Heart right ventricle (tissue), 16 donors: ENCODE data around the gene LASP1NB.

ENCODE experiments used
- ATAC-seq, 8 donors: fragments of 200-7000 bp; cut with Tn5 transposase; one replicate each; pipeline ENCODE4 v1.9.1; 2020; ENCODE audit warnings: mild to moderate bottlenecking in 8 of 8, moderate library complexity in 8 of 8, moderate number of reproducible peaks in 1 of 8
- DNase-seq, 2 donors: peaks; one replicate each; pipeline ENCODE4 v3.0.0-alpha.2; 2020
- H3K27ac ChIP-seq, 10 donors: fragments of 200-600 bp; sonication (generic) in 2 of 10; one replicate each; pipeline versions ENCODE4 v1.5.0 to v1.8.0; 2020 to 2022; ENCODE audit warnings: mild to moderate bottlenecking in 3 of 10
- H3K27me3 ChIP-seq, 7 donors: fragments of 200-600 bp; one replicate each; pipeline ENCODE4 v1.8.0; 2021 to 2022; ENCODE audit warnings: mild to moderate bottlenecking in 2 of 7
- H3K36me3 ChIP-seq, 9 donors: fragments of 200-600 bp; sonication (generic) in 1 of 9; one replicate each; pipeline versions ENCODE4 v1.5.0 to v1.8.0; 2020 to 2022; ENCODE audit warnings: mild to moderate bottlenecking in 2 of 9
- H3K4me1 ChIP-seq, 9 donors: fragments of 200-600 bp; sonication (generic) in 1 of 9; one replicate each; pipeline versions ENCODE4 v1.5.0 to v1.8.0; 2020 to 2022; ENCODE audit warnings: mild to moderate bottlenecking in 4 of 9
- H3K4me3 ChIP-seq, 10 donors: fragments of 200-600 bp; sonication (generic) in 2 of 10; one replicate each; pipeline versions ENCODE4 v1.5.0 to v1.8.0; 2020 to 2022; ENCODE audit warnings: mild to moderate bottlenecking in 7 of 10, moderate library complexity in 2 of 10
- H3K9me3 ChIP-seq, 11 donors: fragments of 200-600 bp in 10 of 11; sonication (generic) in 2 of 11; one replicate each; pipeline versions ENCODE4 v1.5.0 to v1.8.0; 2013 to 2022; ENCODE audit warnings: mild to moderate bottlenecking in 2 of 11, control low read depth in 1 of 11, moderate library complexity in 1 of 11
- WGBS, 2 donors: extraction: QIAGEN DNeasy Blood & Tissue Kit; methylation state at CpG; one replicate each; pipeline ENCODE4 v1.1.7; 2013; ENCODE audit warnings: inconsistent platforms in 1 of 2; 5-methylcytosine and 5-hydroxymethylcytosine counted together
- intact Hi-C, 10 donors: fragments of 100-400 bp; cut with DNase I; formaldehyde crosslinking; loops; one replicate each; pipeline versions ENCODE4 v1.11.1 to v1.14.2; 2022
- TF ChIP-seq, protein P1 (sequence below), 9 donors: fragments of 200-600 bp; sonication (generic) in 2 of 9; IDR thresholded peaks; one replicate each; pipeline versions ENCODE4 v1.5.0 to v1.8.0; 2021 to 2022; ENCODE audit warnings: antibody characterized with exemption in 9 of 9, mild to moderate bottlenecking in 5 of 9, moderate library complexity in 1 of 9
- donor health status: Arrhythmogenic right ventricular cardiomyopathy.
- donor health status: ischemic (EF 13 %, LVEDD 7.1; RV severe dilation, severe dysfunction).
- donor health status: healthy with polysubstance abuse.
- donor health status: DM: no; HTN: yes; CAD: no.
- donor health status: DM: no; HTN: no; CAD: no.
- donor health status: ischemic (EF 25% LVEDD 6.9; RV normal size, moderate dysfunction).
- donor health status: ischemic (EF 25% LVEDD 5.7; RV mildly dilated, moderate dysfunction).
- donor health status: healthy.
- donor health status: DM: yes; HTN: yes; CAD: no.
- donor health status: Ischemic cardiomyopathy.
- donor health status: ischemic (EF 35%, LVEDD 5.7; RV mildly dilated, moderate dysfunction).
- donor health status: nonischemic (EF 11% LVEDD 7.7; RV severe dilation, severe dysfunction).
- donor health status: DM: yes; HTN: yes; CAD: no.
- donor health status: PGD.
- donor health status: ischemic (EF 29% LVEDD 5.4; RV normal size, mild dysfunction).
- donor health status: nonischemic (EF 23%, LVEDD 6.1; RV moderate dilation, normal function).

LASP1NB gene

DNA sequence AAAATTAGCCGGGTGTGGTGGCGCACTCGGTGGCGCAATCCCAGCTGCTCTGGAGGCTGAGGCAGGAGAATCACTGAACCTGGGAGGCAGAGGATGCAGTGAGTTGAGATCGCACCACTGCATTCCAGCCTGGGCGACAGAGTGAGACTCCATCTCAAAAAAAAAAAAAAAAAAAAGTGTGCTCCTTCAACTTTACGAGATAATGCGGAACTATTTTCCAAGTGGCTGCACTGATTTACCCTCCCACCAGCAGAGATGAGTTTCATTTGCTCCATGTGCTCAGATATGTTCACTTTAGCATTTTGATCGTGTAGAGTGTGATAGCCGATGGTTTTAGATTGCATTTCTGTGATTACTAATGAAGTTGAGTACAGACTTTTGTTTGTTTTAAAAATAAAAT lies 20.0 kb upstream of the LASP1NB start:
- Histone ChIP-seq H3K36me3 (peaks cover 0 to 65% (median 3%) of the 10 kb centered on the region in 9 donors), H3K27me3 (no peaks in the 10 kb centered on the region), H3K9me3 (no peaks in the 10 kb centered on the region), H3K27ac (peak overlapping the region in 1 of 10 donors; percentile 79), H3K4me1 (peaks cover 38 to 85% (median 69%) of the 10 kb centered on the region in 9 donors), H3K4me3 (no peak overlapping the region)
- TF ChIP-seq, protein P1, sequence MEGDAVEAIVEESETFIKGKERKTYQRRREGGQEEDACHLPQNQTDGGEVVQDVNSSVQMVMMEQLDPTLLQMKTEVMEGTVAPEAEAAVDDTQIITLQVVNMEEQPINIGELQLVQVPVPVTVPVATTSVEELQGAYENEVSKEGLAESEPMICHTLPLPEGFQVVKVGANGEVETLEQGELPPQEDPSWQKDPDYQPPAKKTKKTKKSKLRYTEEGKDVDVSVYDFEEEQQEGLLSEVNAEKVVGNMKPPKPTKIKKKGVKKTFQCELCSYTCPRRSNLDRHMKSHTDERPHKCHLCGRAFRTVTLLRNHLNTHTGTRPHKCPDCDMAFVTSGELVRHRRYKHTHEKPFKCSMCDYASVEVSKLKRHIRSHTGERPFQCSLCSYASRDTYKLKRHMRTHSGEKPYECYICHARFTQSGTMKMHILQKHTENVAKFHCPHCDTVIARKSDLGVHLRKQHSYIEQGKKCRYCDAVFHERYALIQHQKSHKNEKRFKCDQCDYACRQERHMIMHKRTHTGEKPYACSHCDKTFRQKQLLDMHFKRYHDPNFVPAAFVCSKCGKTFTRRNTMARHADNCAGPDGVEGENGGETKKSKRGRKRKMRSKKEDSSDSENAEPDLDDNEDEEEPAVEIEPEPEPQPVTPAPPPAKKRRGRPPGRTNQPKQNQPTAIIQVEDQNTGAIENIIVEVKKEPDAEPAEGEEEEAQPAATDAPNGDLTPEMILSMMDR (IDR thresholded peaks at IDR 0.05), result no peak
- ATAC-seq (no peak), DNase-seq (no peak)
- 91 to 94% methylated on average over 10 of the region's 10 CpGs for WGBS, 2 donors
- intact Hi-C loops, result loop anchor here in 3 of 10 donors (5.0 kb wide), 1 partner anchor 33 kb away; the partner anchor contains the start of gene LASP1 (in 3 of the 3)

DNA sequence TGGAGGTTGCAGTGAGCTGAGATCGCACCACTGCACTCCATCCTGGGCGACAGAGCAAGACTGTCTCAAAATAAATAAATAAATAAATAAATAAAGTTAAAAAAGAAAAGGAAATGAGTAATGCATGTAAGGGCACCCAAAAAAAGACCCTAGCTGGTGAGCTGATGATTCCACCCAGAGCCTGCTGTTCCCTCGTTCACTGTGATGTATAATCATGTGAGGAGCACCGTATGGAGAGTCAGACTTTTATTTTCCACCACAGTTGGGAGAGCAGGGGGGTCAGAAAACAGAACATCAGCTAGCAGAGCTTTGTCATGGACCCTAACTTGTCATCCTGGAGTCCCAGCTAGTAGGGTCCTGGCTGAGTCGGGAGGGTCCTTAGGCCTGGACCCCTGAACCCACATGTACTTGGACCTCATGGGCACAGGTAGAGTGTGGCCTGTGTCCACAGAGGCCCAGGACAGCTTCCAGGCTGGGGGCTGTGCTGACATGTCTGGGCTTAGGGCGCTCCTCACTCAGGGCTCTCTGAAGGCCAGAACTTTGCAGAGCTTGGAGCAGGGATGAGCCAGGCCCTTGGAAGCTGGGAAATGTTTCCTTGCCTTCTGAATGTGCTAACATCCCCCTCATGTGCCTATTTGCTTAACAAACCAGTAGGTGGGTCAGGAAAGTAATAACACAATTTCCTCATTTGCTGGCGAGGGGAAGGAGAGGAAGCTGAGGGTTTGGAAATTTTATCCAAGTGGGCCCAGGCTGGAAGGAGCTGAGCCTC lies 18.8 kb upstream of the LASP1NB start:
- peaks cover 0 to 74% (median 3%) of the 10 kb centered on the region in 9 donors for H3K36me3 ChIP-seq
- DNase-seq (no peak), ATAC-seq (peak in 7 of 8 donors; percentile 9 to 57 (median 21))
- peak overlapping the region in 7 of 10 donors; percentile 30 to 79 (median 69) for H3K27ac ChIP-seq
- no peaks in the 10 kb centered on the region for H3K9me3 ChIP-seq
- TF ChIP-seq, protein P1 (IDR thresholded peaks at IDR 0.05), result peak in 1 of 9 donors; percentile 11
- no peak overlapping the region for H3K4me3 ChIP-seq
- H3K27me3 ChIP-seq, result no peaks in the 10 kb centered on the region
- intact Hi-C loops, result loop anchor here in 3 of 10 donors (5.0 kb wide), 1 partner anchor 34 kb away; the partner anchor contains the start of gene LASP1 (in 3 of the 3)
- H3K4me1 ChIP-seq, result peaks cover 26 to 78% (median 60%) of the 10 kb centered on the region in 9 donors
- WGBS, 2 donors, result 70 to 78% methylated on average over 7 of the region's 7 CpGs

DNA sequence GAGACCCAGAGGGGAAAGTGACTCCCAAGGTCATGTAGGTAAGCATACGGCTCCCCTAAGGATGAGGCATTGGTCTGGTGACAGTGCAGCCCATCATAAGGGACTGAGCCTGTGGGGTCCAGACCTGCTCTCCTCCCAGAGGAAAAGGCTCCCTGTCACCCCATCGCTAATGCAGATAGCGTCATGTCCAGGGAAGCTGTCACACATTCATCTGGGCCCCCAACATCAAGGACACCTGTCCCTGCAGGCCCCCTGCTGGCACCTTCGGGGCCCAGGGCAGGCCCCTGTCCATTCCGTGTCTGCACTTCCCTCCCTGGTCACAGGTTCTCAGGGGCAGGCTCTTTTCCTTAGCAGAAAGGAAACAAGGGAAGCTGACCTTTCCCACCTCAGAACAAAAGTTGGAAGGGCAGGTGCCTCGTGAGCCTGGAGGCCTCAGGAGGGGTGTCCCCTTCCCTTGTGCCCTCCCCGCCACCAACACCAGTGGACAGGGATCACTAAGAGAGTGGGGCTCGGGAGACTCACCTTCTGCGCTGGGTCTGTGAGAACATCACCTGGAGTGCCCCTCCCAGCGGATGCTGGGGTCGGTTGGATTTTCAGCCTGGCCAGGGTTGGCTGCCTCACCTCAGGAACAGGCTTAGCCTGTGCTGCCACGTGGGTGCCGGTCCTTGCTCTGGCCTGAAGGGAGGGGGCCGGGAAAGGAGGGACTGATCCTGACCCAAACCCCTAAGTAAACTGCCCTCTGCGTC lies 17.3 kb upstream of the LASP1NB start:
- intact Hi-C loops, result loop anchor here in 3 of 10 donors (5.0 kb wide), 1 partner anchor 36 kb away; the partner anchor contains the start of gene LASP1 (in 3 of the 3)
- Histone ChIP-seq H3K27me3 (no peaks in the 10 kb centered on the region), H3K9me3 (no peaks in the 10 kb centered on the region), H3K4me3 (peak overlapping the region in 1 of 10 donors; percentile 23), H3K36me3 (peaks cover 0 to 76% (median 3%) of the 10 kb centered on the region in 9 donors), H3K27ac (peak overlapping the region in 9 of 10 donors; percentile 9 to 79 (median 68)), H3K4me1 (peaks cover 37 to 78% (median 62%) of the 10 kb centered on the region in 9 donors)
- peak in 7 of 8 donors; percentile 3 to 35 (median 16) for ATAC-seq
- TF ChIP-seq, protein P1 (IDR thresholded peaks at IDR 0.05), result no peak
- no peak for DNase-seq
- WGBS, 2 donors, result 62 to 67% methylated on average over 15 of the region's 15 CpGs

DNA sequence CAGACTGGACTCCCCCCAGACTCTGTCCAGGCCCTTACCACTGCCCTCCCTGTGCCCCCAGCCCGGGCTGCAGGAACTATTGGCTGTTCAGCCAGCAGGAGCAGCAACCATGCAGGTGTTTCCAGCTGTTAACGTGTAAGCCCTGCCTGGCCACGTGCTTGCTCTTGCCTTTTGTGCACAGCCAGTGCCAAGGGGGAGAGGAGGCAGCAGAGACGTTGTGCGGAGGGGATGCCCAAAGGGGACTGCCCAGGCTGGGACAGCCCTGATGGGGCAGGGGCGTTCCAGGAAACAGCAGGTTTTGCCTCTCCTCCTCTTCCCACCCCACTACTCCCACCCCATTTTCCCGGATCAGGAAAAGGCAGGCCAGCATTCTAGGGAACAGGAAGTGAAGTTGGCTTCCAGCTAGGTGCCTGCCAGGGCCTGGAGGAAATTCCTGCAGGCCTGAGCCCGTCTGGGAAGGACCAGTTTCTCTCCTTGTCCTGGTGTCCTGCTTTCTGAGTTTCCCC lies 16.7 kb upstream of the LASP1NB start:
- intact Hi-C loops, result loop anchor here in 3 of 10 donors (5.0 kb wide), 1 partner anchor 36 kb away; the partner anchor contains the start of gene LASP1 (in 3 of the 3)

More for the DNA sequence above, 16.7 kb upstream of the LASP1NB start:
- 36 to 47% methylated on average over 8 of the region's 8 CpGs for WGBS, 2 donors
- TF ChIP-seq, protein P1 (IDR thresholded peaks at IDR 0.05), result no peak
- Histone ChIP-seq H3K4me1 (peaks cover 38 to 76% (median 65%) of the 10 kb centered on the region in 9 donors), H3K36me3 (peaks cover 0 to 76% (median 0%) of the 10 kb centered on the region in 9 donors), H3K4me3 (peak overlapping the region in 1 of 10 donors; percentile 23), H3K9me3 (no peaks in the 10 kb centered on the region), H3K27ac (peak overlapping the region in 9 of 10 donors; percentile 9 to 79 (median 68)), H3K27me3 (no peaks in the 10 kb centered on the region)
- DNase-seq (no peak), ATAC-seq (peak; percentile 16 to 35 (median 27))
